LNCAP (cell line): ENCODE results near the gene HUS1B.

Source experiments
- TF ChIP-seq, protein P1 (sequence below): fragments of 450-650 bp; IDR thresholded peaks from 2 replicates; pipeline ENCODE4 v1.5.1; 2017; ENCODE audit warnings: mild to moderate bottlenecking

HUS1B gene

DNA sequence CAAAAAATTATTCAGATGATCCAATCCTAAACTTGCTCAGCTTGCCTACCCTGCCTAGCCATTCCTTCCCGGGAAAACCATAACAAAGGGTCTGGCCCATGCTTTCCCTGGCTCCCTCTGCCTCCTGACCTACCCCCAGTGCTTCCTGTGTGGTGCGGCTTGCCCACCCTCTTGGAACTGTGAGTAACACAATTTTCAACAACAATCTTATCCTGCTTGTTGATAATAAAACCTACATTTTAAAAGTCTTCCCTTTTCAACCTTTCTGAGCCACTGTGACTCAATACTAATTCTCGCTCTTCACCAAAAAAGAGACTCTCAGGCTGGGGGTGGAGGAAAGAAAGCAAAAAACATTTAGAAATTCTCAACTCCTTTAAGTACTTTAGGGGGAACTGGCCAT is 18.1 kb upstream of the HUS1B start:
- TF ChIP-seq, protein P1, sequence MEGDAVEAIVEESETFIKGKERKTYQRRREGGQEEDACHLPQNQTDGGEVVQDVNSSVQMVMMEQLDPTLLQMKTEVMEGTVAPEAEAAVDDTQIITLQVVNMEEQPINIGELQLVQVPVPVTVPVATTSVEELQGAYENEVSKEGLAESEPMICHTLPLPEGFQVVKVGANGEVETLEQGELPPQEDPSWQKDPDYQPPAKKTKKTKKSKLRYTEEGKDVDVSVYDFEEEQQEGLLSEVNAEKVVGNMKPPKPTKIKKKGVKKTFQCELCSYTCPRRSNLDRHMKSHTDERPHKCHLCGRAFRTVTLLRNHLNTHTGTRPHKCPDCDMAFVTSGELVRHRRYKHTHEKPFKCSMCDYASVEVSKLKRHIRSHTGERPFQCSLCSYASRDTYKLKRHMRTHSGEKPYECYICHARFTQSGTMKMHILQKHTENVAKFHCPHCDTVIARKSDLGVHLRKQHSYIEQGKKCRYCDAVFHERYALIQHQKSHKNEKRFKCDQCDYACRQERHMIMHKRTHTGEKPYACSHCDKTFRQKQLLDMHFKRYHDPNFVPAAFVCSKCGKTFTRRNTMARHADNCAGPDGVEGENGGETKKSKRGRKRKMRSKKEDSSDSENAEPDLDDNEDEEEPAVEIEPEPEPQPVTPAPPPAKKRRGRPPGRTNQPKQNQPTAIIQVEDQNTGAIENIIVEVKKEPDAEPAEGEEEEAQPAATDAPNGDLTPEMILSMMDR = no peak

DNA sequence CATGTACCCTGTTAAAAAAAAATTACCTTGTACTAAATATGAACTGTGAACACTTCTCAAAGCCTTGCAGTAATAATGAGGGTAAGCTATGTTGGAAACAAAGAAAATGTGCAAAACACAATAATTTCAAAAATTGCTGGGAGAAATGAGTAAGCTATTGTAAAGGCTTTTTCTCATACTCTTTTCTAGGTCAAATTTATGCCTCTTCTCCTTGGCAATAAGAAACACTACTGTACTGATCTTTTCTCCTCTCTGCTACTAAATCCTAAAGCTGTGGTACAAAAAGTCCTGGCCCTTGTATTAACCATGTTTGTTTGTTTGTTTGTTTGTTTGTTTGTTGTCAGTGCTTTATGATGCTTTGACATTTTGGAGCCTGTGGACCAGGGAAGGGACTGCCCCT is 17.5 kb upstream of the HUS1B start:
- TF ChIP-seq, protein P1 = no peak

DNA sequence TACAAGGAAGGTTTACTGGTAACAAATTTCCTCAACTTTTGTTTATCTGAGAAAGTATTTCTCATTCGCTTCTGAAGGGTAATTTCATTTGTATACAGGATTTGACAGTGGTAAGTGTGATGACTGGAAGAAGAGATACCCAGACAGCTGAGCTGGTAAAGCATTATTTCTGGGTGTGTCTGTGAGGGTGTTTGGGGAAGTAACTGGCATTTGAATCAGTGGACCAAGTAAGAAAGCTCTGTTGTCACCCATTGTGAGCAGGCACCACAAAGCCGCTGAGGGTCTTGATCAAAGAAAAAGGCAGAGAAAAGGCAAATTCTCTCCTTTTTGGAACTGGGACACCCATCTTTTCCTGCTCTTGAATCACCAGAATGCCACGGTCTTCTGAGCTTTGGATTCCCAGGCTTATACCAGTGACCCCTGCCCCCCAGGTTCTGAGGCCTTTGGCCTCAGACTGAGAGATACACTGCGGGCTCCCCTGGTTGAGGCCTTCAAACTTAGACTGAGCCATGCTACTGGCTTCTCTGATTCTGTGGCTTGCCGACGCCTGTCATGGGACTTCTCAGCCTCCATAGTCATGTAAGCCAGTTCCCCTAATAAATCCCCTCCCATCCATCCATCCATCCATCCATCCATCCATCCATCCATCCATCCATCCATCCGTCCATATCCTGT is 10.5 kb upstream of the HUS1B start:
- TF ChIP-seq, protein P1 = no peak

DNA sequence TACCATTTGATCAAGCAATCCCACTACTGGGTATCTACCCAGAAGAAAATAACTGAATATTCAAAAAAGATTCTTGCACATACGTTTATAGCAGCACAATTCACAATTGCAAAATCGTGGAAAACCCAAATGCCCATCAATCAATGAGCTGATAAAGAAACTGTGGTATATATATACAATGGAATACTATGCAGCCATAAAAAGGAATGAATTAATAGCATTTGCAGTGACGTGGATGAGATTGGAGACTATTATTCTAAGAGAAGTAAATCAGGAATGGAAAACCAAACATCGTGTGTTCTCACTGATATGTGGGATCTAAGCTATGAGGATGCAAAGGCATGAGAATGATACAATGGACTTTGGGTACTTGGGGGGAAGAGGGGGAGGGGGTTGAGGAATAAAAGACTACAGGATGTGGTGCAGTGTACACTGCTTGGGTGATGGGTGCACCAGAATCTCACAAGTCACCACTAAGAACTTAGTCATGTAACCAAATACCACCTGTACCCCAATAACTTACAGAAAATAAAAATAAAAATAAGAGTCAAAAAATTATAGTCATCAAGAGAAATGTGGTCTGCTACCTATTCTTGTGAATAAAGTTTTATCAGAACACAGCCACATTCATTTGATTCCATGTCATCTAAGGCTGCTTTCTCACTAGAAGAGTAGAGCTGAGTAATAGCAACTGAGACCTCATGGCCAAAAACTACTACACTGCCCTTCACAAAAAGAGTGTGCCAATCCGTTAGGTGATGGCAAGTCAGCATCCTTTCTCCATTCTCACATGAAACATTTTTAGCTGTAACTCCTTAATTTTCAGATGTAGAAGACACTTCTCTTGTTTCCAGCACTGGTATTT is 8.7 kb upstream of the HUS1B start:
- TF ChIP-seq, protein P1 = no peak

DNA sequence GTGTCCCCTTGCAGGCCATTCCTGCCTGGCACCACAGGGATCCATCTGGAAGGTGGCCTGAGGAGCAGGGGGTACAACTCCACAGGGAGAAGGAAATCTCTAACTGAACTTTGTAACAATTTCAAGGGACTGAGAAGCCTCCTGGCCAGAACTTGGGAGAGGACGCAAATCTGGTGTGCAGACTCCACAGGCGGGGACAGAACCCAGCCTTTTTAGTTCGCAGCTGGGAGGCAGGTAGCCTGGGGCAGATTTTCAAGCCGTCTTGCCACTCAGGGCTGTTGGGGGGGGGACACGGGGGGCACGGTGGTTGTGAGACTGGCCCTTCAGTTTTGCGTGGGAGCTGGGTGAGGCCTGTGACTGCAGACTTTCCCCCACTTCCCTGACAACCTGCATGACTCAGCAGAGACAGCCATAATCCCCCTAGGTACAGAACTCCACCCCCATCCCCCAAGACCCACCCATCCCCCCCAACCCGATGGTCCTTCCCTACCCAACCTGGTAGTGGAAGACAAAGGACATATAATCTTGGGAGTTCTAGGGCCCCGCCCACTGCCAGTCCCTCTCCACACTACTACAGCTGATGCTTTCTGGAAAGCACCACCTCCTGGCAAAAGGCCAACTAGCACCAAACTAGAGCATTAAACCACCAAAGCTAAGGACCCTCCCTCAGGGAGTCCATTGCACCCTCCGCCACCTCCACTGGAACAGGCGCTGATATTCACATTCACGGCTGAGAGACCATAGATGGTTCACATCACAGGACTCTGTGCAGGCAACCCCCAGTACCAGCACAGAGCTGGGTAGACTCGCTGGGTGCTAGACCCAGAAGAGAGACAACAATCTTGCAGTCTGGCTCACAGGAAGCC is 3.0 kb upstream of the HUS1B start:
- TF ChIP-seq, protein P1 = no peak

DNA sequence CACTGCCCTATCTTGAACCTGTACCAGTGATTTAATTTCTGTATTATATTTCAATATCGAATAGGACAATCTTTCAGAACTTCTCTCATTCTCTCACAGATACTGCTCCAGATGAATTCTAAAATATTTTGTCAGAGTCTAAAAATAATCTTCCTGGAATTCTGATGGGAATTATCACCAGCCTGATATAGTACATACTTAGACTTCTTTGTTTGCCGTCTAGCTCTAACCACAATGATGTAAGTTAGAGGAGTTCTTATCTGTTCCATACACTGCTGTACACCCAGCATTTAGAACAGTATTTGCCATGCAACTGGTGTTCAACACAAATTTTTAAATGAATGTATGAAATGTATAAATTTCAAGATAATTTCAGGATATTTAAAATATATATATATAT is 1.3 kb upstream of the HUS1B start:
- TF ChIP-seq, protein P1 = no peak

DNA sequence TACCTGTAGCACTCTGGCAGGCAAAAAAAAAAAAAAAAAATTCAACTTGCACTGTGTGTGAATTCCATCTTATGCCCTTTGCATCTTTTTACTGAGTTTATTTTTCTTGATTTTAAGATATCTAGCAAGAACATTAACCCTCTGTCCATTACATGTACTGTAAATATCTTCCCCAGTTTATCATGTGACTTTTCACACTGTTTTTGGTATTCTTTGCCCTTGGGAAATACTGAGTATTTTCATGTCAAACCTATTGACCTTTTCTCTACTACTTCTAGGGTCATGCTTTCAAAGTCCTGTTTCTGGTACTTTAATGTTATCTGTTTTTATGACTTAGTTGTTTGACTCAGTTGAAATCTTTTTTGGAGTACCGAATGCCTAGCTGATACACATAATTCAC is 843 bp upstream of the HUS1B start:
- TF ChIP-seq, protein P1 = no peak
